H7 (cell line): ENCODE results near the gene CPPED1. TPM values are rescaled to one million over a fixed set of nuclear protein-coding genes. Genes with fewer than 3 reads are reported as not detected.
A peak's percentile ranks its signal among the peaks of the same experiment; 100 is the strongest.
"Not testable (repeated sequence)": the region's sequence is repeated elsewhere in the genome, so short reads cannot be mapped to it uniquely, and the experiment has no call there.

Experiments
- DNase-seq: peaks from one replicate; pipeline ENCODE4 v3.0.0; 2012
- H3K27me3 ChIP-seq: 2 replicates; pipeline ENCODE4 v1.6.0; 2011; ENCODE audit warnings: mild to moderate bottlenecking, low read length; ENCODE audit not compliant: control insufficient read depth, insufficient read depth
- H3K36me3 ChIP-seq: replicated peaks from 2 replicates; pipeline ENCODE4 v1.5.1; 2011; ENCODE audit warnings: low read length; ENCODE audit not compliant: control insufficient read depth, insufficient read depth
- H3K4me3 ChIP-seq: 2 replicates; pipeline ENCODE4 v1.5.1; 2011; ENCODE audit warnings: low read depth, mild to moderate bottlenecking, control low read depth, low read length, moderate library complexity; ENCODE audit not compliant: insufficient read depth
- total RNA-seq: library from RNA; depleted of rRNA; stranded (reverse); fragments of >200 nt; shearing (Covaris generic); gene quantifications from 2 replicates; pipeline ENCODE4 v1.2.3, GENCODE V29; 2014

CPPED1 gene
- total RNA-seq, 1 experiment from 2014 or later = 5.8 TPM

DNA sequence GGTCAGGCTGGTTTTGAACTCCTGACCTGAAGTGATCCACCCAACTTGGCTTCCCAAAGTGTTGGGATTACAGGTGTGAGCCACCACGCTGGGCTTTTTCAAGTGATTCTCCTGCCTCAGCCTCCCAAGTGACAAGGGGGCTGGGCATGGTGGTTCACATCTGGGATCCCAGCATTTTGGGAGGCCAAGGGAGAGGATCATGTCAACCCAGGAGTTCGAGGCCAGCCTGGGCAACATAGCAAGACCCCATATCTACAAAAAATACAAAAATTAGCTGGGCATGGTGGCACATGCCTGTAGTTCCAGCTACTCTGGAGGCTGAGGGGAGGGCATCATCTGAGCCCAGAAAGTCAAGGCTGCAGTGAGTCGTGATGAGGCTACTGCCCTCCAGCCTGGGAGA is 10.0 kb upstream of the CPPED1 start:
- not testable (repeated sequence) for DNase-seq, H3K36me3 ChIP-seq, H3K4me3 ChIP-seq, H3K27me3 ChIP-seq

DNA sequence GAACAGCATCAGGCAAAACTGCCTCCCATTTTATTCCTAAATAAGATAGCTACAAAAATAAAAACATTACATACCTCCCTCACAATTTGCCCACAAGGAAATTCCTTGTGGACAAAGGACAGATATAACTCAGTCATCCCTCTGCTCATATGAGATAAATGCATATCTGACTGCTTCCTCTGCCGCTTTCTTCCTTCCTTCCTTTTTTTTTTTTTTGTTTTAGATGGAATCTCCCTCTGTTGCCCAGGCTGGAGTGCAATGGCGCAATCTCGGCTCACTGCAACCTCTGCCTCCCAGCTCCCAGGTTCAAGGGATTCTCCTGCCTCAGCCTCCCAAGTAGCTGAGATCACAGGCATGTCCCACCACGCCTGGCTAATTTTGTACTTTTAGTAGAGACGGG is 9.6 kb upstream of the CPPED1 start:
- H3K27me3 ChIP-seq, H3K36me3 ChIP-seq, H3K4me3 ChIP-seq, DNase-seq: not testable (repeated sequence)

DNA sequence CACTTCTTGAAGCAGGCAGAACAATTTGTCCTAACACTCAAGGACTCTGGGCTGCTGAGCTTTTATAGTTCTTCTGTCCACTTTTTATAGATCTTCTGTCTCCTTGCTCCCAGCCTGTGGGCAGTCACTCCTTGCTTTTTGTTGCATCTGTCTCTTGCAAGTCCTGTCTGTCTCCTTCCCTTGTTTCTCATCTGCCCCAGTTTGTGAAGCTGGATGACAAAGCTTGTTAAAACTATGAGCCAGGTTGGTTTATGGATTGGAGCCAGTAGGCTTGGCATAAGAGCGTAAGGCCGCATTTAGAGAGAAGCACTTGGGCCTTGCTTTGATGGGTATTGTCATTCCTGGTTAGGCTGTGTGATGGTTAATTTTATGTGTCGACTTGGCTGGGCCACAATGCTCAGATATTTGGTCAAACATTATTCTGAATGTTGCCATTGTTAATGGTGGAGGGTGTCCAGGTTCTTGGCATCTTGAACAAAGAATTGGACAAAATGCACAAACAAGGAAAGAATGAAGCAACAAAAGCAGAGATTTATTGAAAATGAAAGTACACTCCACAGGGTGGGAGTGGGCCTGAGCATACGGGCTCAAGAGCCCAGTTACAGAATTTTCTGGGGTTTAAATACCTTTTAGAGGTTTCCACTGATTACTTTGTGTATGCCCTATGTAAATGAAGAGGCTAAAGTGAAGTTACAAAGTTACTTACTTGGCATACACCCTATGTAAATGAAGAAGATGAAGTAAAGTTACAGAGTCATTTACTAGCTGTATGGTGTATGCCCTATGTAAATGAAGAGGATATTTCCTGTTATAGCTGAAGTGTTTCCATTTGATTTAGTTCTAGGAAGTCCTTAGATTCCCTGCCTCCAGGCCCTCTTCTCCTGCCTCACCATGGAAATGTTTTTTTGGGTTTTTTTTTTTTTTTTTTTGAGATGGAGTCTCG is 8.0 kb upstream of the CPPED1 start:
- H3K4me3 ChIP-seq = no peak overlapping the region
- no peaks in the 10 kb centered on the region for H3K36me3 ChIP-seq
- DNase-seq = no peak

DNA sequence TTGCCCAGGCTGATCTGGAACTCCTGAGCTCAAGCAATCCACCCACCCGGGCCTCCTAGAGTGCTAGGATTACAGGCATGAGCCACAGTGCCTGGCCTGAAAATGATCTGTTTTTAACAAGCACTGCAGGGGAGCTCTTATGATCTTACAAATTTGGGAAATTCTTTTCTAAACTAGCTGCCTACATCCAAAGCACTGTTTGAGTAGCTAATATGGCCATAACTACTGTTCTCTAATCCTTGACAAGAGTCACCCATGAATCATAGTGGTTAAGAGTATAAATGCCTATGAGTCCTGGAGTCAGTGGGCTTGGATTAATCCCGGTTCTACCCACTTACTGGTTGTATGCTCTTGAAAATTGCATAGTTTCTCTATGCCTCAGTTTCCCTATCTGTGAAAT is 1.4 kb upstream of the CPPED1 start:
- Histone ChIP-seq H3K4me3 (no peak overlapping the region), H3K36me3 (no peaks in the 10 kb centered on the region), H3K27me3 (no peaks in the 10 kb centered on the region)
- no peak for DNase-seq

More for the DNA sequence above, 8.0 kb upstream of the CPPED1 start:
- no peaks in the 10 kb centered on the region for H3K27me3 ChIP-seq

DNA sequence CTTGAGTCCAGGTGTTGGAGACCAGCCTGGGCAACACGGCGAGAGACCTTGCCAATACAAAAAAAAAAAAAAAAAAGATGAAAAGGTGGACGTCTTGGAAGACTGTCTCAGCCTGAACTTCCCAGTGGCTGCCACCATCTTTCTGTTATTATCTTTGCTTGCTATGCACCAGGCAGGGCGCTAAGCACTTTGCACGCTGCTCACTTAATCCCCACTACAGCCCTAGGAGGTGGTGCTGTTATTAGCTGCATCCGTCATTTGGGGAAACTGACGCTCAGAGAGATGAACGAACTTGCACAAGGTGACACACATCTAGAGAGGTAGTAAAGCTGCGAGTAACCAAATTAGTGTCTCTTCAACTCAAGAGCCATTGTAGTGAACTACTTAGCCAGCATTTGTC is 708 bp upstream of the CPPED1 start:
- DNase-seq = no peak
- H3K27me3 ChIP-seq = no peaks in the 10 kb centered on the region
- no peaks in the 10 kb centered on the region for H3K36me3 ChIP-seq
- no peak overlapping the region; the same call in 1 of the 2 replicates for H3K4me3 ChIP-seq

DNA sequence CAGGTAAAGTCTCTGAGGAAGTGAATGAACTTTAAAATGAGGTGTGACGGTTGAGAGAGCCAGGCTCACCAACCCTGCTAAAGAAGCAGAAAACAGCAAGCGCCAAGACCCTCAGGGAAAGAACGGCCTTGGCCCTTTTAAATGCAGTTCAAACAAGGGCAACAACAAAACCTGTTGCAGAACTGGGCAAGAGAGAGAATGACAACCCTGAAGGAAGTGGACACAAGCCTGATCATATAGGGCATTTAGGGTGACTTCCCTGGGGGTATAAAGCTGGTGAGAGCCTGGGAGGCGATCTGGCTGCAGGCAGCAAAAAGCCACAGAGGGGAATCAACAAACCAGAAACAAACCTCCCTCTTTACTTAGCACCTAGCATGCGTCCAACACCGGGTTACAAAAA is 1.0 kb downstream of the CPPED1 start:
- peak overlapping the region; percentile 77 for H3K4me3 ChIP-seq
- H3K36me3 ChIP-seq = no peaks in the 10 kb centered on the region
- no peaks in the 10 kb centered on the region for H3K27me3 ChIP-seq
- peak; percentile 14 for DNase-seq

DNA sequence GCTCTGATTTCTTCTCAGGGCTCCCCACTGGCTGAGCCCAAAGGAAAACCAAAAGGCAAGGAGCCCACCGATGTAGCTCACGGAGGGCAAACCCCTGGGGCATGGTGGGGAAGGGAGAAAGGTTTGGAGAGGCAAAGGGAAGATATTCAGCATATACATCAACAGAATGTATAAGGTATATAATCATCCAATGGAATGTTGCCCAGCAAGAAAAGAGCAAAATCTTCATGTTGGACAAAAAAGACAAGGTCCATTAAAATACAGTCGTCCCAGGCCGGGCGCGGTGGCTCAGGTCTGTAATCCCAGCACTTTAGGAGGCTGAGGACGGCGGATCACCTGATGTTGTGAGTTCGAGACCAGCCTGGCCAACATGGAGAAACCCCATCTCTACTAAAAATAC is 1.6 kb downstream of the CPPED1 start:
- H3K27me3 ChIP-seq = no peaks in the 10 kb centered on the region
- no peaks in the 10 kb centered on the region for H3K36me3 ChIP-seq
- no peak overlapping the region for H3K4me3 ChIP-seq
- DNase-seq = no peak

DNA sequence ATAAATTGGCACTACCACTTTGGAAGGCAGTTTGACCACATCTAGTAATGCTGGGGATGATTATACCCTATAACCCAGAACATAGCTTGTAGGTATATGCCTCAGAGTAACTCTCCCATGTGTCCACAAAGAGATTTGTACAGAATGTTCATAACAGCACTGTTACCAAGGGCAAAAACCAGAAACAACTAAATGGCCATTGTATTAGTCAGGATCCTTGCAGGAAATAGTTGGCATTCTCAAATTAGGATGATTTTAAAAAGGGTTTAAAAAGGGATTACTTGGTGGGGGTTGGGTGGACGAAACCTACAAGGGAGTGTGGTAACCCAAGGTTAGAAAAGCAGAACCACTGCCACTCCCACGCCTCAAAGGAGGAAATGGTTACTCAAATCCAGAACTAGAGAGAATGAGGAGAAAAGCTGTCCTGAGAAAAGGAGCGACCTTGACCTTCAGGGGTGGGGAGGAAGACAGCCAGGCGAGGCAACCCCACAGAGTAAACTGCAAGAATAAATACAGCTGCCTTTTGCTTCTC is 2.1 kb downstream of the CPPED1 start:
- Histone ChIP-seq H3K36me3 (no peaks in the 10 kb centered on the region), H3K27me3 (no peaks in the 10 kb centered on the region), H3K4me3 (no peak overlapping the region)
- no peak for DNase-seq

DNA sequence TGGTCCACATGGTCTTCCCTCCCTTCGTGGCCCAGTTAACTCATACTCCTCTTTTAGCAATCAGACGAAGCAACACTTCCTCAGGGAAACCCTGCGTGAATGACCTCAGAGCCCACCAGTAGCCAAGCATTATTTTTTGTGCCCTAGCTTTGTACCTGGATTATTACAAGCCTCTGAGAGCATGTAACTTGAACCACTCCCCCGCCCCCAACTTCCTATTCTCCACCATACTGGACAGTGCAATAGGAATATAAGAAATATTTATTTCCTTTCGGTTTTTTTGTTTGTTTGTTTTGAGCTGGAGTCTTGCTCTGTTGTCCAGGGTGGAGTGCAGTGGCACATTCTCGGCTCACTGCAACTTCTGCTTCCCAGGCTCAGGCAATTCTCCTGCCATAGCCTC is 2.9 kb downstream of the CPPED1 start:
- Histone ChIP-seq H3K27me3 (no peaks in the 10 kb centered on the region), H3K4me3 (no peak overlapping the region), H3K36me3 (no peaks in the 10 kb centered on the region)
- no peak for DNase-seq

DNA sequence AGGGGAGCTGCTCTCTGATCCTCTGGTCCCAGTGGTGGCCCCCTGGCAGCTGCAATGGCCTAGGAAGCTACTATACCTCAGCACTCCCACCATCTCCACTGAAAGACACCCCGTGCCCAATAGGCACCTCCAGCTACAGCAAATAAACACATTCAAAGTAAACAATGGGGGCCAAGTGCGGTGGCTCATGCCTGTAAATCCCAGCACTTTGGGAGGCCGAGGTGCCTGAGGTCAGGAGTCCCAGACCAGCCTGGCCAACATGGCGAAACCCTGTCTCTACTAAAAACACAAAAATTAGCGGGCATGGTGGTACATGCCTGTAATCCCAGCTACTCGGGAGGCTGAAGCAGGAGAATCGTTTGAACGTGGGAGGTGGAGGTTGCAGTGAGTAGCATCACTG is 3.7 kb downstream of the CPPED1 start:
- not testable (repeated sequence) for H3K36me3 ChIP-seq, DNase-seq, H3K27me3 ChIP-seq, H3K4me3 ChIP-seq

DNA sequence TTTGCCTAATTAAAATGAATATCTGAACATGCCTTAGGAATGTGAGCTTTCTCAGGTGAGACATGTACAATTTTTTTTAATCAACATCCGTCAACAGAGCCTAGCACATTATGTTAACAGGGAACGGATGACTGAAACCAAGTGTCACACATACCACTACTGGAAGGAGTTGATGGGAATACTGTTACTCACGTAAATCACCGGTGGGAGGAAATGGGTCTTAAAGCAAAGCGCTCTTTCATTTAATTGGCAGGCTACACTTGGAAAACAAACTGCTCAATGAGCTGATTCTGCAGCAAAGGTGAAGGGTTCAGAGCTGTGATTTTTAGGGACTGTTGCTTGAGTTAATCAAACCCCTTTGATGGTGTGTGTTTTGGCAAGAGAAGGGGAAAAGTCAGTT is 4.8 kb downstream of the CPPED1 start:
- no peak overlapping the region for H3K4me3 ChIP-seq
- H3K36me3 ChIP-seq = no peaks in the 10 kb centered on the region
- no peaks in the 10 kb centered on the region for H3K27me3 ChIP-seq
- DNase-seq = no peak

DNA sequence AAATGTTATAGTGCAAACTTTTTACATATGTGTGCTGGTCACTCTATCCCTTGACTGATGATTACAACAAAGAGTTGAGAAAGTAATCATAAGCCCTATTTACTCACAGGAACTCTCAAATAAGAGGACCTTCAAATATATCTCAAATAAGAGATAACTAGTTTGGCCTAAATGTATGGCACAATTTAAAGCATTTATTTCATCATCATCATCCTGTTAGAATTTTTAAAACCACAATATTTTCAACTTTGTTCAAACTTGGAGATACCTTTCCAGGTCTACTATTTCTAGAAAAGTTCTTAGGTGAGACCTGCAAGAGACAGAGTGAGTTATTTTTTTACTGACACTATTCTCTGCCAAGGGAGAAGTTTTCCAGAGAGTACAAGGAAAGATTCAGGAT is 5.5 kb downstream of the CPPED1 start:
- Histone ChIP-seq H3K4me3 (no peak overlapping the region), H3K27me3 (no peaks in the 10 kb centered on the region), H3K36me3 (no peaks in the 10 kb centered on the region)
- DNase-seq = no peak

DNA sequence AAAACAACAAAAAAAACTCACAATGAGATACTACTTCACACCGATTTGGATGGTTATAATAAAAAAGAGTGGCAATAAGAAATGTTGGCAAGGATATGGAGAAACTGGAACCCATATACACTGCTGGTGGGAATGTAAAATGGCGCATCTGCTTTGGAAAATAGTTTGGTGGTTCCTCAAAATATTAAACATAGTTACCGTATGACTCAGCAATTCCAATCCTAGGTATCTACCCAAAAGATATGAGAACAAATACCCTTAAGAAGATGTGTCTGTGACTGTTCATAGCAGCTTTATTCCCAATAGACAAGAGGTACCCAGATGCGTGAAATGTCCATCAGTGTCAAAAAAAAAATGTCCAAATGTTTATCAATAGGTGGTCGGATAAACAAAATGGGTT is 7.2 kb downstream of the CPPED1 start:
- Histone ChIP-seq H3K4me3 (no peak overlapping the region), H3K36me3 (no peaks in the 10 kb centered on the region), H3K27me3 (no peaks in the 10 kb centered on the region)
- DNase-seq = no peak

DNA sequence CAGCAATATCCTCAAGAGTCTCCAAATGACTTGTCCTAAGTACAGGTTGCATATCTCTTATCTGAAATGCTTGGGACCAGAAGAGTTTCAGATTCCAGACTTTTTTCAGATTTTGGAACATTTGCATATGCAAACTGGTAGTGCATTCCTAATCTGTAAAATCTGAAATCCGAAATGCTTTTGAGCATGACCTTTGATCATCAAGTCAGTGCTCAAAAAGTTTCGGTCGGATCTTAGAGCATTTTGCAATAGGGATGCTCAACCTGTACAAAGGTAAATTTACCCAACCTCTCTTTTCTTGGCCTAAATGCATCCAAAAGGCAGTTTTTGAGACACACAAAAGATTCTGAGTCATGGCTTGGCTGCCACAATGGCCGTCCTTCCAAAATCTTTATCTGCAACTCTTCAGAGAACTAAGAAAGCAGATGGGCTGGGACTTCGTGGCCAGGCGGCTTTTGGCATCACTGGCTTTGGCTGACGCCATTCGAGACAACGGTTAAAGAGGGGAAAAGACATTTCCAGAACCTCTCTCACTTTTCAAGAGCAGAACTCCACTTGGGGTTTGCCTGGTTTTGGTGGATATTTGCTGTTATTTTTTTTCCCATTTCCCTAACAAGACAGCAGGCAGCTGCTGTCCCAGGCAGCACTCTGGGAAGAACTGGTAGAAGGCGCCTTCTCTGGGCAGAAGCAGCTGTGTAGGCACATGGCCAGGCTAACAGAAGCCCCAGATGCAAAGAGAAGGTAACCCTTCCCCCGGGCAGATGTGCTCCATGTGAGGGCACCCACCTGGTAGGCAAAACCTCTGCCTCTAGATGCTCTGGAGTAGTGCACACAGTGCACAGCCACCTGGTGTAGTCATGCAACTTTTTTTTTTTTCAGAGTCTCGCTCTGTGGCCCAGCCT is 8.9 kb downstream of the CPPED1 start:
- Histone ChIP-seq H3K36me3 (no peaks in the 10 kb centered on the region), H3K4me3 (no peak overlapping the region), H3K27me3 (no peaks in the 10 kb centered on the region)
- DNase-seq = no peak

DNA sequence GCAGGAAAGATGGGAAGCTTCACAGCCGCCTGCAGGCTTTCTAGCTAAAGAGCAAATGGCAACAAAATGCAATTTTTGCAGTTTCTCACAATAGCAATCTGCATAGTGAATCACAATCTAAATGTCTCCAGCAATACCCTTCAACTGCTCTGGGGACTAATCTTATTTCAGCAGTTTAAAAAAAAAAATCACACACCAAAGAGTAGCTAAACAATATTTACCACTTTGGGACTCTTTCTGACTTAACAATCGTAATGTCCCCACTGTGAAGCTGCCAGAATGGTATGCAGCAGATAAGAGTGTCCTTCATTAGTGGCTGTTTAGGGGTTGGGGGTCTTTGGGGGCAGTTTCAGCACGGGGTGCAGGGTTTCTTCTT is 9.8 kb downstream of the CPPED1 start:
- DNase-seq = no peak
- Histone ChIP-seq H3K4me3 (no peak overlapping the region), H3K27me3 (no peaks in the 10 kb centered on the region), H3K36me3 (no peaks in the 10 kb centered on the region)
